ENCODE data around the gene EI24.

EI24 gene

DNA sequence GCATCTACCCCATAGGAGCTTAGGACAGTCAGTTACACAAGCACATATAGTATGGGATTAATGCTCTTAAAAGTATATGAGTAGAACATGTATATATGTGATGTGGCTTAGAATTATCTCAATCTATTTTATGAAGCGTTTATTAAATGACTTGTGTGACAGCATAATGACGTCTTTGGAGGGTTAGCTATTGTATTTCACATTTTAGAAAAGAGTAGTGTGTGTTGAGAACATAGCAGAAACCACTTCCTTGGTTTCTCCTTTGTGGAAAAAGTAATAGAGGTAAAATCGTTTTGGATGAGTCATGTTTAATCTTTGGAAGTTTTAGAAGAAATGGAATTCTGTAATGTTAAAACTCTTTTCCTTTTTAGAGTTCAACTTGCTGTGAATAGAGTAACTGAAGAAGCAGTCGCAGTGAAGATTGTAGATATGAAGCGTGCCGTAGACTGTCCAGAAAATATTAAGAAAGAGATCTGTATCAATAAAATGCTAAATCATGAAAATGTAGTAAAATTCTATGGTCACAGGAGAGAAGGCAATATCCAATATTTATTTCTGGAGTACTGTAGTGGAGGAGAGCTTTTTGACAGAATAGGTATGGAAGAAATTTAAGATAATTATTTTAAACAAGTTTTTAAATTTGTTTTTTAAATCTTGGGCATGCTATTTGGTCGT, 58.1 kb downstream of the EI24 start:
- peak overlapping the region; percentile 87 for H3K4me3 ChIP-seq (ENCODE audit: low read depth, low read length)
- H3K36me3 ChIP-seq (ENCODE audit: control insufficient read depth, insufficient read depth, low read length) = peaks cover 58% of the 10 kb centered on the region
- no peaks in the 10 kb centered on the region for H3K9me3 ChIP-seq (ENCODE audit: control insufficient read depth, insufficient read depth, low read length)
- H3K4me1 ChIP-seq (ENCODE audit: control insufficient read depth, insufficient read depth, low read length) = peaks cover 13% of the 10 kb centered on the region
- H3K9ac ChIP-seq (ENCODE audit: low read depth, low read length) = peak overlapping the region; percentile 93
- no peaks in the 10 kb centered on the region for H3K27me3 ChIP-seq (ENCODE audit: control insufficient read depth, insufficient read depth, low read length)
- peak overlapping the region; percentile 99 for H3K27ac ChIP-seq (ENCODE audit: low read depth, low read length)

Data from HUES48 (cell line).